SU-DHL-6 (cell line): ENCODE data around the gene CSHL1.
"Not testable (repeated sequence)": the region's sequence is repeated elsewhere in the genome, so short reads cannot be mapped to it uniquely, and the experiment has no call there.

ENCODE experiments used
- H2AFZ ChIP-seq: fragments of 200-600 bp; sonication (generic); 2 replicates; pipeline ENCODE4 v1.6.1; 2014; ENCODE audit warnings: low read depth, mild to moderate bottlenecking, moderate library complexity, mixed read lengths, antibody characterized with exemption, low read length; ENCODE audit not compliant: severe bottlenecking
- H3F3A ChIP-seq: fragments of 200-600 bp; shearing (Covaris generic); 2 replicates; pipeline ENCODE4 v1.6.0; 2016; ENCODE audit warnings: antibody characterized with exemption, mild to moderate bottlenecking; ENCODE audit not compliant: insufficient read depth
- H3K27ac ChIP-seq: fragments of 200-600 bp; sonication (generic); 2 replicates; pipeline ENCODE4 v1.5.1; 2016; ENCODE audit warnings: low read depth, mild to moderate bottlenecking, low read length, moderate library complexity, mixed read lengths
- H3K27me3 ChIP-seq: fragments of 200-600 bp; sonication (generic), shearing (Covaris generic); 2 replicates; pipeline ENCODE4 v1.6.0; 2014; ENCODE audit warnings: mild to moderate bottlenecking, low read length
- H3K36me3 ChIP-seq: fragments of 200-600 bp; sonication (generic); 2 replicates; pipeline ENCODE4 v1.6.1; 2014; ENCODE audit warnings: mild to moderate bottlenecking, low read length, mixed read lengths
- H3K4me2 ChIP-seq: fragments of 300-600, 200-600 bp; shearing (Covaris generic), sonication (generic); 2 replicates; pipeline ENCODE4 v1.6.0; 2014; ENCODE audit warnings: low read length, low read depth, mild to moderate bottlenecking; ENCODE audit not compliant: poor library complexity, severe bottlenecking
- H3K4me3 ChIP-seq: fragments of 200-600 bp; sonication (generic); 2 replicates; pipeline ENCODE4 v1.5.1; 2014; ENCODE audit warnings: antibody characterized with exemption, low read length, mild to moderate bottlenecking, mixed read lengths; ENCODE audit not compliant: insufficient read depth, poor library complexity, severe bottlenecking
- H3K79me2 ChIP-seq: fragments of 200-600 bp; sonication (generic); 2 replicates; pipeline ENCODE4 v1.6.1; 2014; ENCODE audit warnings: mild to moderate bottlenecking, low read length, moderate library complexity; ENCODE audit not compliant: insufficient read depth
- H3K9ac ChIP-seq: fragments of 200-600 bp; sonication (generic); 2 replicates; pipeline ENCODE4 v1.7.0; 2014; ENCODE audit warnings: mild to moderate bottlenecking, low read length
- H3K9me2 ChIP-seq: fragments of 200-600 bp; sonication (generic); replicated peaks from 2 replicates; pipeline ENCODE4 v1.6.1; 2014; ENCODE audit warnings: low read length; ENCODE audit not compliant: insufficient read depth
- H3K9me3 ChIP-seq: fragments of 200-600 bp; sonication (generic); 2 replicates; pipeline ENCODE4 v1.6.1; 2014; ENCODE audit warnings: low read length, mixed read lengths; ENCODE audit not compliant: insufficient read depth
- H4K20me1 ChIP-seq: fragments of 200-600 bp; sonication (generic); 2 replicates; pipeline ENCODE4 v1.6.1; 2014; ENCODE audit warnings: low read depth, mild to moderate bottlenecking, antibody characterized with exemption, low read length, moderate library complexity, mixed read lengths
- CTCF ChIP-seq: fragments of 200-600 bp; sonication (generic); IDR thresholded peaks from one replicate; pipeline ENCODE4 v1.5.1; 2017; ENCODE audit warnings: antibody characterized with exemption, mild to moderate bottlenecking, low read length, moderate library complexity; ENCODE audit not compliant: insufficient read depth, poor library complexity, severe bottlenecking
- EZH2phosphoT487 ChIP-seq: fragments of 200-600 bp; sonication (generic), shearing (Covaris generic); conservative IDR thresholded peaks from 2 replicates; pipeline ENCODE4 v1.6.1; 2018; ENCODE audit warnings: mild to moderate bottlenecking, antibody characterized with exemption, low read length, moderate library complexity, mixed read lengths

CSHL1 gene

GRCh38 chr17:63880706-63881105 lies 30.4 kb downstream of the CSHL1 start:
- no peak for TF ChIP-seq EZH2phosphoT487
- no peak for TF ChIP-seq CTCF
- H2AFZ ChIP-seq, result no peak overlapping the region
- no peak overlapping the region for H3K4me3 ChIP-seq
- H3K27ac ChIP-seq, result no peak overlapping the region
- H4K20me1 ChIP-seq, result no peaks in the 10 kb centered on the region
- no peaks in the 10 kb centered on the region for H3K9me2 ChIP-seq
- no peaks in the 10 kb centered on the region for H3F3A ChIP-seq
- no peak overlapping the region for H3K4me2 ChIP-seq
- H3K9me3 ChIP-seq, result no peaks in the 10 kb centered on the region
- H3K79me2 ChIP-seq, result no peaks in the 10 kb centered on the region
- no peak overlapping the region for H3K9ac ChIP-seq
- H3K36me3 ChIP-seq, result no peaks in the 10 kb centered on the region
- no peaks in the 10 kb centered on the region for H3K27me3 ChIP-seq

- not testable (repeated sequence) for H3K27ac ChIP-seq, H3K4me2 ChIP-seq, H3K9ac ChIP-seq, H3K9me2 ChIP-seq, H3K4me3 ChIP-seq, H4K20me1 ChIP-seq, H3K36me3 ChIP-seq, H2AFZ ChIP-seq, H3K27me3 ChIP-seq, H3K79me2 ChIP-seq, H3F3A ChIP-seq, H3K9me3 ChIP-seq
These were observed 32.6 kb downstream of the CSHL1 start for GRCh38 chr17:63878413-63878812.

GRCh38 chr17:63874693-63875092 lies 36.4 kb downstream of the CSHL1 start:
- H3F3A ChIP-seq, H3K36me3 ChIP-seq, H3K79me2 ChIP-seq, H3K9me3 ChIP-seq, H4K20me1 ChIP-seq, H3K9me2 ChIP-seq, H3K9ac ChIP-seq, H3K4me2 ChIP-seq, H3K4me3 ChIP-seq, H2AFZ ChIP-seq, H3K27ac ChIP-seq, H3K27me3 ChIP-seq: not testable (repeated sequence)

GRCh38 chr17:63874061-63874626 lies 36.9 kb downstream of the CSHL1 start:
- not testable (repeated sequence) for H3K27ac ChIP-seq, H3K4me3 ChIP-seq, H3K9me3 ChIP-seq, H3K9ac ChIP-seq, H3F3A ChIP-seq, H3K9me2 ChIP-seq, H3K79me2 ChIP-seq, H3K36me3 ChIP-seq, H2AFZ ChIP-seq, H3K27me3 ChIP-seq, H3K4me2 ChIP-seq, H4K20me1 ChIP-seq

- H4K20me1 ChIP-seq, H3K4me2 ChIP-seq, H3K9me3 ChIP-seq, H3K9me2 ChIP-seq, H3F3A ChIP-seq, H3K79me2 ChIP-seq, H3K27me3 ChIP-seq, H3K4me3 ChIP-seq, H3K27ac ChIP-seq, H2AFZ ChIP-seq, H3K36me3 ChIP-seq, H3K9ac ChIP-seq: not testable (repeated sequence)
These were observed 37.5 kb downstream of the CSHL1 start, which contains the start of gene CSH2 for GRCh38 chr17:63873577-63873976. Gene CSH2, minus strand, starts transcription at chr17:63873677. Its CDS starts 63 bp downstream, at chr17:63873614.

GRCh38 chr17:63871646-63872365 lies 39.3 kb downstream of the CSHL1 start:
- not testable (repeated sequence) for H3K4me2 ChIP-seq, H3K27me3 ChIP-seq, H3K27ac ChIP-seq, H3F3A ChIP-seq, H3K9me2 ChIP-seq, H3K79me2 ChIP-seq, H3K9me3 ChIP-seq, H2AFZ ChIP-seq, H3K9ac ChIP-seq, H3K4me3 ChIP-seq, H3K36me3 ChIP-seq, H4K20me1 ChIP-seq

- H3K4me2 ChIP-seq, H3K27me3 ChIP-seq, H4K20me1 ChIP-seq, H3K4me3 ChIP-seq, H3K27ac ChIP-seq, H3K9me2 ChIP-seq, H3K36me3 ChIP-seq, H2AFZ ChIP-seq, H3K9me3 ChIP-seq, H3F3A ChIP-seq, H3K79me2 ChIP-seq, H3K9ac ChIP-seq: not testable (repeated sequence)
These were observed 40.8 kb downstream of the CSHL1 start for GRCh38 chr17:63870292-63870665.
